SW480 (cell line): ENCODE measurements around the gene ST8SIA2.

Experiments used
- DNase-seq: peaks from one replicate; pipeline ENCODE4 v3.0.0-alpha.2; 2016; ENCODE audit warnings: low spot score

Gene ST8SIA2, protein sequence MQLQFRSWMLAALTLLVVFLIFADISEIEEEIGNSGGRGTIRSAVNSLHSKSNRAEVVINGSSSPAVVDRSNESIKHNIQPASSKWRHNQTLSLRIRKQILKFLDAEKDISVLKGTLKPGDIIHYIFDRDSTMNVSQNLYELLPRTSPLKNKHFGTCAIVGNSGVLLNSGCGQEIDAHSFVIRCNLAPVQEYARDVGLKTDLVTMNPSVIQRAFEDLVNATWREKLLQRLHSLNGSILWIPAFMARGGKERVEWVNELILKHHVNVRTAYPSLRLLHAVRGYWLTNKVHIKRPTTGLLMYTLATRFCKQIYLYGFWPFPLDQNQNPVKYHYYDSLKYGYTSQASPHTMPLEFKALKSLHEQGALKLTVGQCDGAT

DNA sequence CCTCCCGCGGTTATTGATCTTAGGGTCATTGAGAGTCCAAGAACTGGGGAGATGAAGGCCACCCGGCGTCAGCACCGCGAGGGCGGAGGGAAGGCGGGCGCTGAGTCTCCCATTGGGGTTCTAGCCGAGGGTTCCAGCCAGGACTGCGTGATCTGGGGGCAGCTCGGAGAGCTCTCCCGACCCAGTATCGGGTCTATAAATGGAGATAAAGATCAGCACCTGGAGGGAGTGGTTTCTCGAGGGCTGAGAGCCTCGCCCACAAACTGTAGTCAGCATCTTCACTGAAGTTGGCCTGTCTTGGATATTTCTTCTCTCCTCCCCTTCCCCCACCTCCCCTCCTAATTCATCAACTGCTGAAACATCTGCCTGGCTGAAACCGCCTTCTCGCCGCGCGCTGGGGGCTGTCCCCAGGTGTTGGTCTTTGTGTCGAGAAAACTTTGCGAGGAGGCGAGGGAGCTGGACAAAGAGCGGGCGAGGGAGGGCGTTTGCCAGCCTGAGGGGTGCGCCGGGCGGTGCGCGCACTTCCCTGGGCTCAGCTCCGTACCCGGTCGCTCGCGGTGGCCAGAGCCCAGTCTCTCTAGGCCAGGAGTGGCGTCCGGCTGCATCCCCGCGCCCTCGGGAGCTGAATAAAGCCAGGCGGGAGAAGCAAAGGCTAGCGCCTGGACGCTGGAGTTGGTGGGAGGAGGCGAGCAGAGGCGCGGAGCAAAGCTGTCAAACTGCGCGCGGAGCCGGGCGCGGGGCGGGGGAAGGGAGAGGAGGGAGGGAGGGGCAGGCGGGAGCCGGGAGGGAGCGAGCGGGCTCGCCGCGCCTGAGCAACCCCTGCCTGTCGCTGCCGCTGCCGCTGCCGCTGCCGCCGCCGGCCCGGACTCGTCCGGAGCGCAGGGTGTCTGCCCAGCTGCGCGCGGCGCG lies at the start of gene ST8SIA2:
Gene ST8SIA2 (plus strand): TSS at position 811 of the 909 bp plus-strand sequence. CDS start 184 bp downstream, outside the sequence.
- DNase-seq: no peak

DNA sequence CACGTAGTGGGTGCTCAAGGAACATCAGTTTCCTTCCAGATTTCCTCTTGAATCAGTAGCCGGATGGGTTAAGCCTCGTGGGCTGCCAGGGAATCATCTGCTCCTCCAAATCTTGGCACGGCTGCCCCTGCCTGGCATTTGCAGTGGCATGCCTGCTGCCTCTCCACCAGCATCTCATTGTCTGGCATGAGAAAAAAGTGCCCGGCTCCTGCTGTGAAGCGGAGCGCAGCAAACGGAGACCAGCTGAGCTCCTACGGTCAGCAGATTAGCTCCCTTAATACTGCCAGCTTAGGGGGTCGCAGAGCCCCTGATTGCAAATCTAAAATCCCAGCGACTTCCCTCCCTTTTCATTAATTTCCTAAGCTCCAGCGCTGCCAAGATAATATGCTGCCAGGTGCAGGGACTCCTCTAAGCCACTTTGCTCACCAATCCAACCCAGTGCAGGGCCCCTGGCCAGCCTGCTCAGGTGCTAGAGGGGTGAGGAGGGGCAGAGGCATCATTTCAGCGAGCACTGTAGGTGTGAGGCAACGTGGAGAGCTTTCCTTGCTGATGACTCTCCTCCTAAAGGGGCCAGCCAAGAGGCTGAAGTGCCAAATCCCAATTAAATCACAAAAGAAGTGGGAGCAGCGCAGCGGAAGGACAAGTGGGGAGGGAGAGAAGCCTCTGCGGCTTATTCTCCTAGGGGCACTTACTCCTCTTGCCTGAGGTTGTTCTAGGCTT lies 49.6 kb upstream of the ST8SIA2 start:
- DNase-seq: no peak

DNA sequence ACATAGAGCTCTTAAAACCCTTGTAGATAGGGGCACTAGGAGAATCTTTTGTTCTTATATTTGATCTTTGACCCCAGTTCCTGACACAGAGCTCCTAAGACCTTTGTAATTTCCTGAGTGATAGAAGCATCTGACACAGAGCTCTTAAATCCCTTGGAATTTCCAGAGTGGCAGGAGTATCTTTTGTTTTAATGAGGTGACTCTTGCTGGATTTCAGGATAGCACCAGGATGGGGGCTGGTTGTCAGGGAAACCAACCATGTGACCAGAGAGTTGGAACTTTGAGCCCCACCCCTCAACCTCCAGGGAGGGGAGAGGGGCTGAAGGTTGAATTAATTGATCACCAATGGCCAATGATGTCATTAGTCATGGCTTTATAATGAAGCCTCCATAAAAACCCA lies 47.6 kb upstream of the ST8SIA2 start:
- DNase-seq: no peak

DNA sequence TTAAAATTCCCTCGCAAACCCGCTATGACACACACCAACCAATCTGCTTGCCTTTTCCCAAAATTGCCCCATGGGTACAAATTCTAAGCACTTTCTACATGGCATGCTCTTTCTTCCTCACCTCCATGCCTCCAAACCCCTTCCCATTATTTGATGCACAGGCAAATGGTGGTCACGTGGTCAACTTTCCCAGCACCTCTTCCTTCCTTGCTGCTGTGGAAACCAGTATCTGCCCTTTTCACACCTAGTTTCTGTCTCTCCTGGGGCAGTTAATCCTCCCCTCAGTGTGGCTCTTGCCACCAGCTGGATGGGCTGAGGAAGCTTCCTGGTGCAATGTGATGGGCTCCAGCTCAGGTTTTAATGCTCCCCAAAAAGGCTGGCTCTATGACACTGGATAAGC lies 38.4 kb upstream of the ST8SIA2 start:
- no peak for DNase-seq

DNA sequence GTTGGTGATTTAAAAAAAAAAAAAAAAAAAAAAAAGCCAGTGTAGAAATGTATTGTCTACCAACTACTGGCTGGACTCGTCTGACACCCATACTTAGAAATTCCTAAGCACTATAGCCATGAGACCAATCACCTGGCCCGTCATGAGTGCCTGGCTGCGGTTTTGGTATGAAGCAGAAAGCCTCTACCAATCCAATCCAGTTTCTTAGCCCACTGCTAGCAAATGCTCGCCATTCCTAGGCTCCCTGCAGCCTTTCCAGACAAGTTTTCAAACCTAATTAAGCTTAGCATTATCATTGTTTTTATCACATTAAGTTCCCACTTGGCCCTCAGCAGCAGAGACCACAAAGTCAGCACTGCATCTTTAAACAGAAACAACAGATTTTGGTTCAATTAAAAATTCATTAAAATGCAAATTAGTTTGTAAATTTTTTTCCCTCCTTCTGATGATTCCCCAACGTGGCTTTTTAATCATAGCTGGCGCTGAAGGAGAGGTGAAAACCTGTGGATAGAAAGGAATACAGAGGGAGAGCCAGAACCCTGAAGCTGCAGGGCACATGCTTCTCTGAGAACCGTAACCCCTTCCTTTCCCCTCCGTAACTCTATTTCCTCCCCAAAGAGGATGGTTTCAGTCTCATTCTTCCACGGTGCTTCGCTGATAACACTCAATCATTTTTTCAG lies 32.2 kb upstream of the ST8SIA2 start:
- no peak for DNase-seq

DNA sequence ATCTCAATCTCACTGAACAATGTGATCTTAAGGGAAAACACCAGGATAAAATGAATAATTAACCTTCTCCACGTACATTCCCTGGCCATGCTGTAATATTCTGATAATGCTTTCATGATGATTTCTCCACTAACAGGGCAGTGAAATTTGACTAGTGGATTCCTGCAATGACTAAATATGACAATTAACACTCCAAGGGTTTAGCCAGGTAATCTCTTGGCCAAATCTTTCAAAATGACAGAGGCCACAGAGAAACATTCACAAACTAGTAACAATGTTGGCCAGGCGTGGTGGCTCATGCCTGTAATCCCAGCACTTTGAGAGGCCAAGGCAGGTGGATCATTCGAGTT lies 31.7 kb upstream of the ST8SIA2 start:
- no peak for DNase-seq

DNA sequence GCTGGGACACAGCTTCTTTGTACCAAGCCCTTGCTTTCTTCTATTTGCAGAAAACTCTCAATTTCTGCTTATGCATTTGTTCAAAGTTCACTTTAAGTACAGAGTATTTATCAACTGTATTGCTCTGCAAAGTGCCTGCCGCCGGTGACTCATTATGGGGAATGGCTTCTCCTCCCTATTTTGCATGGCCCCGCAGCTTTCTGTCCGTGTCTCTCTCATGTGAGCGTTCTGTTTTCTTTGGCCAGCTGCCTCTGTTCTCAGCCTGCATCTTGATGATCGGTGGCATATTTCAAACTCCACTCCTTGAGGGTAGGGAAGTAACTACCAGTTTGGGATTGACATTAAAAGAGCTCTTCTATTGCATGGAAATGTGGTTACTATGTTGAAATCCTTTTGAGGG lies 28.6 kb upstream of the ST8SIA2 start:
- DNase-seq: peak; percentile 34

DNA sequence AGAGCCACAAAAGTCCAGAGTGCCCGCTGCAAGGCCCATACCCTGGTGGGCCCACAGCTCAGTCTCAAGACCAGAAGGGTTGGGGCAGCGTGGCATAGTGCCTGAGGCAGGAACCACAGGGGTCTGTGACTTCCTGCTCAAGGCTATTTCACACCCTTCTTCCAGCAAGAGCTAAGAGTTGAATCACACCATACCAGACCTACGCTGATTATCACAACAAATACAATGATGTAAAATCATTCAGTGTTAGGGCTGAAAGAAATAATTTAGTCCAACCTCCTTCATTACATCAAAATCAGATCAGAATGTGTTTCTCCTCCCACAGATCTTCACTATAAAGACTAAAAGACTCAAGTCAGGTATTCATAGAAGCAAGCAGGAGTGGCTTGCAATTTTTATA lies 27.8 kb upstream of the ST8SIA2 start:
- DNase-seq: no peak

DNA sequence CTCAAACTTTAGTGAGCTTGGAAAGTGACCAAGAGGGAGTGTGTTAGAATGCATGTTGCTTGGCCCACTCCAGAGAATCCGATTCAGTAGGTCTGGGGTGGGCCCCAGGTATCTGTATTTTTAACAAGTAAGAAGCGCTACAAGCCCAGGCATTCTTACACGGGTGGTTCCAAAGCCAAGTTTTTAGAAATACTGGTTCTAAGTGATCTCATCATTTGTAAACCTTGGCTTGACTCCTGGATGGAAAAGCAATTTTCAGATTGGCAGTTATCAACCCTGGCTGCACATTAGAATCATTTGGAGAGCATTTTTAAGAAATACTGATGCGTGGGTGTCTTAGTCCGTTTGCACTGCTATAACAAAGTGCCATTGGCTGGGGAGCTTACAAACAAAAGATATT lies 27.3 kb upstream of the ST8SIA2 start:
- DNase-seq: no peak

DNA sequence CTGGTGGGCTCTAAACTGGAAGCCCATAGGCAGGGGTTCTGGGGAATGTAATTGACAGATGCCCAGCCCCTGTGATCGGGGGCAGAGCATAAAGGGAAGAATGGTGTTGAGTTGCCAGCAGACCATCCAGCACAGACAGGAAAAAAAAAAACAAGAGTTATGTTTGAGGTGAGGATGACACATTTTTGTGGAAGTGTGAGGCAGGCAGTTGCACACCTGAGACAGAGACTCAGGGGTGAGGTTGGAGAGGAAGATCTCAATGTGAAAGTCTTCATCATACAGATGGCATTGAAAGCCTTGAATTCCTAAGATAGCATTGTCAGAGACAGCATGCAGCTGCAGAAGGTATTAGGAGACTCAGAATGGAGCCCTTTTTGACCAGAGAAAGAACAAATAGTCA lies 18.6 kb upstream of the ST8SIA2 start:
- DNase-seq: no peak

DNA sequence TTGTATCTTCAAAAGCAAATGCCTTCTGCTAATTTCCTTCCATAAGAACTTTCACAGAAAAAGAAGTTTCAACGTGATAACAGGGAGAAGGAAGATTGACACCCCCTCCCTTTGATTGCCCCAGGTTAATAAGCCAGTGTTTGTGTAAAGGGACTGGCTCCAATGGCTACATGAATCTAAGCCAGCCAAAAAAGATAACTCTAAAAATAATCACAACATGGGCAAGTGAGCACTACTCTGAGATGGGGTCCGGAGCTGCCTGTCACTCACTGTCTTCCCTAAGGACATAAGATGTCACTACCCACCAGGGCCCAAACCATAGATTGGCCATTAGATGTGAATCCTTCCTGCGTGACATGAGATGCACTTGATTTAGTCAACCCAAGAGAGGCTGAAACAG lies 17.6 kb upstream of the ST8SIA2 start:
- DNase-seq: no peak

DNA sequence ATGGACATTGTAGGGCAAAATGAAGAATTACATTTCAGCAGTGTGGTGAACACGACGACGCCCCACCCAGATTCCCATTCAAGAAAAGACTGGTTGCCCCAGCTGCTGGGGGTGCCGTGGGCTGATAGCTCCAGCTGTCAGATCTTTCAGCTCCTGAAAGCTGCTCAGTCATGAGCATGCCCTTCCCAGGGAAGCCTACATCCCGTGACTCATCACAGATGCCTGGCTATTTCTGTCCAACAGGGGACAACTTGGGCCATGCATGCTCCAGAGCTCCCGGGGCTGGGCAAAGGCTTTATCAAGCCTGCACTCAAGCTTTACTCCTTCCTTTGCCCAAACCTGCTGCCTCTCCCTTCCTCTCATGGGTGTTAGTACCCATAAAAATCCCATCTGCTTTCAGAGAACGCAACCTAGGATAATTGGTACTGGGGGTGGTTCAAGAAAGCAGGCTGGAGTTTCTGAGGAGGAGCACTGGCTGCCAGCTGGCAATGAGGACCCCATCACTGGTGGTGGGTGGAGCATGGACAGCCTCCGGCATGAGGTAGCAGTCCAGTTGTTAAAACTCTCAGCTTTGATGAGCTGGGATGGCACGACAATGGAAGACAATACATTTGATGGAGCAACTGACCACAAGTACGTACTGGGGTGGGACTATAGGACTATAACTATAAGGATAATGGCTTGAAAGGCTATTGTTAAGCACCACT lies 16.4 kb upstream of the ST8SIA2 start:
- DNase-seq: peak; percentile 61

DNA sequence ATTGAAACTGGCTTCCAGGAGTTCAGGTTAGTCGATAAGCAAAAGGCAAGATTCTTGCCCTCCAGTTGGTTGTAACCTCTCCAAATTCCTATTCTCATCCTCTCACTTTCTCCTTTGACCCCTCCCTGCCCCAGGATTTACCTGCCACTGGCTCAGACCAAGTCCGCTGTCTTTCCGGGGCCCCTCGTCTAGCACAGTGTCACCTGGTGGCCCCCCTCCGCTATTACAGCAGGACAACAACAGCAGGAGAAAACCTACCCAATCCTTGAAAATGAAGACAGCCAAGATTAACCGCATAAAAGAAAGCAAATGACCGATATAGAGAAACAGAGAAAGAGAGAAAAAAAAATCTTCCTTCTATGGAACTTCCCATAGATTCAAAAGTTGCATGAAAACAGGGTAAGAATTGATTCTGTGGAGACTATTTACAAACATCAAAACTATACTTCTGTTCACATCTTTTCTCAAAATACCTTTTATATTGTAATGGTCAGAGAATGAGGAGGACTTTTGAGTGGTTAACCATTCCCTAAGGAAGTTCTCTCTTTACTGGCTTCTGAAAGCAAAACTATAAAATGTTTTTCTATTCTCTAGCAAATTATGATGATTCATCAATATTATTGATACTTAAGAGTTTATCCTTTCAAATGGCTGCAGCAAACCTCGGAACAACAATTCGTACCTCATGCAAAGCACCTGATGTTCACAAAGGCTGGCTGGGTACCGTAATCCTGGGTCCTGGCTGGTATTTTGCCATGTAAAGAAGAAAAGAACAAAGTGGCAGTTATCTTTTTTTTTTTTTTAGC lies 10.0 kb upstream of the ST8SIA2 start:
- no peak for DNase-seq

DNA sequence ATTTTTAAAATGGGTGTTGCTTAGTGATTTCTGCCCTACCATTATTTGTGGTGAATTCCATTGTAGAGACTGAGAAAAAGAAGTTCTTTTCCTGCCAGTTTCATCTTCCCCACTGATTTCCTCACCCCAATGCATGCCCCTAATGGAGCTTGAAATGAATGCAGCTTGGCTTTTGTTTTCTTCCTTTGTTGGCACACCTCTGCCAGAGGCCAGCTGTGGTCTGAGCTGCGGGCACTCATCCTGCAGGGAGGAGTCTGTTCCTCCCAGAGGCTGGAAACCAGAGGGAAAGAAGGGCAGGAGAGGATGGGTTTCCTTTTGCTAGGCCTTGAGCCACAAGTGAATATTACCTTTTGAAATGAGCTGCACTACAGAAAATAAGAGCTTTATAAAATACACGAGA lies 9.3 kb upstream of the ST8SIA2 start:
- DNase-seq: no peak

DNA sequence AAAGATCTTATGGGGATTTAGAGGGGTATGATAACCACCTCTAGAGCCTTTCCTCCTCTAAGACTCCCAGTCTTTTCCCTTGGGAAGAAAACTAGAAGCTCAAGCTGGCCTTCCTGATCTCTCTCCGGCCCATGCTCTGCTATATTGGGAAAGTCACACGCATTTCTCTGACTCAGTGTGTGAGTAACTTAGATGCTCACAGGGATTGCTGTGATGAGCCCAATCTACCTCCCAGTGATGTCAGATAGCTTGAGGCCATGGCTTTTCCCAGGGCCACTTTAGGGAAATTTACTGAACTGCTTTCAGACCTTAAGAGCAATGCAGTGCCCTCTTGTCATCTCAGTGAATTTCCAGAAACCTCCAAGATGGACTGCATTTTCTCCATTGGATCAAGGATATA lies 8.6 kb upstream of the ST8SIA2 start:
- no peak for DNase-seq

DNA sequence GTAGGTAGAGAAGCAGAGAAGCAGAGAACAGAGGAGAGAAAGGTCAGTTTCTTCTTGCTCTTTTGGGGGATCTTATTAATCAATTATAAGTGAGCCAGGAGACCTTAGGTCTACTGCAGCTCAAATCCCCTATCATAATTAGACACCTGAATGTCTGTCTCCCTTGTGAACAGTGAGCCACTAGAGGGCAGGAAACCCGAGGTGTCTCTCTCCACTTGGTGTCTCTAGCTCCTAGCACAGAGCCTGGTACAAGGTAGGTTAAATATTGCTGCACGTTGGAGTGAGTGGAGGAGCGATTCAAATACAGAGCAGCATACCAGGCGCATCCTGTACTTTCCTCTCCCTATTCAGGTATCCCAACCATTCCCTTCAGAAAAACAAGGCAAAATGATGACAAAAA lies 2.0 kb upstream of the ST8SIA2 start:
- peak; percentile 57 for DNase-seq

DNA sequence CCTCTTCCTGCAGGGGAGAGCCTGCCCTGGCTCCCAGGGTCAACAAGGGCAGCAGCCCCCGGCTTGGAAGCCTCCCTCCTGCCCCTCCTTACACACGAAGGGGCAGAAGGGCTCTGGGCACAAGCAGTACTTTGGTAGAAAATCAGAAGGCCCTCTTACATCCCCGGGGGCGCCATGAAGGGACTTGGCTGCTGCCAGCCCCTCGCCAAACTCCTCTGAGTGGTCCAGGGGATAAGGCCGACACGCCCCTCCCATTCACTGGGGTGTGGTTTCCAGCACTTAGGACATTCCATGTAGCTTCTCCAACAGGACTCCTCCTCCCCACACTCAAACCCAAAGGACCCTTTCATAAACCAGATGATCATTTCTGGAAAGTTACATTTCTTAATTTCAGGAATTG lies 1.2 kb upstream of the ST8SIA2 start:
- no peak for DNase-seq

DNA sequence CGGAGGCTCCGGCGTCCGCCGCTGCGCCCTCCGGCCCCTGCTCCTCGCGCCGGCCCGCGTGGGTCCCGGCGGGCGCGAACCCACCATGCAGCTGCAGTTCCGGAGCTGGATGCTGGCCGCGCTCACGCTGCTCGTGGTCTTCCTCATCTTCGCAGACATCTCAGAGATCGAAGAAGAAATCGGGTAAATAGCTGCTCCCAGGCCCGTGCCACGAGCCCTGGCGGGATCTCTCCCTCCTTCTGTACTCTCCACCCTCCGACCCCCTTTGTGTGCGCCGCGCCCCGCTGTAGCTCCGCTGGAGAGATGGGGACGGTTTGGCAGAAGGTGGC lies 263 bp downstream of the ST8SIA2 start:
- no peak for DNase-seq

DNA sequence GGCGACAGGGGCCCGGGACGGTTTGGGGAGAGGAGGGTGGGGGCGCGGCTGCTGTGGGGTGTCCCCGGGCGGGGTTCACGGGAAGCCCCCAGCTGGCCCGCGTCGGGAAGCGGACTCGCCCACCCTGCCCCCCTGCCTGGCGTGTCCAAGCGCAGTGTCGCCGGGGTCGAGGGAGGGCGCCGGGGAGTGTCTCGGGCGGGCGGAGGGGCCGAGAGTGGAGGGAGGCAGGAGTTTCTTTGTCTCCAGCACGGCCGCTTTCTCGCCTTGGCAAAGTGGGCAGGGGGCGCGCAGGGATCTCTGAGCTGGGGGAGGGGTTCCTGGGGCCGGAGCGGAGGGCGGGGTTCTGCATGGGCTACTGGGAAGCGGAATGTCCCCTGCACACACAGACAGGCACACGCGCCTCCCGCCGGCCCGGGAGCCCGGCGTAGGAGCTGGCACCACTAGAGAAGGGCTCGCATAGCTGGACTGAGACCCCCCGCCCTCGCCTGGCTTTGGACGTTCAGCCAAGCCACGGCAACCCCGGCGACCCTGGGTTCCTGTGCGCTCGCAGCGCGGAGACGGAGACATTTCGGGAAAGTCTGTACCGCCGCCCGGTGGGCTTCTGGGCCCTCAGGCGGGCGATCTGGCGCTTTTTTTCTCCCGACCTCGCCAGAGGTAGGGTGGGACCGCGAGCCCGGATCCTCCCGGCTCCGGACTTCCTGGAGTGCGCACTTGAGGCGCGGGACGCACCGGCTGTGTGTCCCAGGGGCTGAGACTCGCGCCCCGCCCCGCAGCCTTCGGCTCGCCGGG lies 822 bp downstream of the ST8SIA2 start:
- DNase-seq: no peak

DNA sequence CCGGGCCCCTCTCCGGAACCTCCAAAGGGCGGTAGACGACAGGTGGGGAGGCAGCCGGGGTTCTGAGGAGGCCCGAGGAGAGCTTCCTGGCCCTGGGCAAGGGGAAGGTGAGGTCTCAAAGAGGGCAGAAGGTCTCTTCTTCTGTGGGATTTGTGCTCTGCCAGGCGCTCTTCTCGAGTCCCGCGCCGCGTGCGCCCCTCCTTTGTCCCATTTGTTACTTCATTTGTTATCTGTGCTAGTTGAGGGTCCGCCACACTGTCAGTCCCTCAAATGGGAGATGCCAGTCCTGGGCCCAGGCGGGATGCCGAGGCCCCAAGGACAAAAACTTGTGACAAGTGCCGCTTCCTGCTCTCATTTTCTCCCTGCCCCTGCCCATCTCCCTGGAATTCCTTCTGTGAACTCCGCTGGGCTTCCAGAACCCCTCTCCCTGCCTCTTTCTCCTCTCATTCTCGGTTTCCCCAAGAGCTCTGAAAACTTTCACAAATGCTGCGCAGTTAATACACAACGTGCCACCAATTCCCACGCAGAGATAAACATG lies 1.5 kb downstream of the ST8SIA2 start:
- DNase-seq: no peak
